T-helper 9 cell (primary cell): ENCODE results near the gene GPC5.
"Not testable (repeated sequence)": the region's sequence is repeated elsewhere in the genome, so short reads cannot be mapped to it uniquely, and the experiment has no call there.

Experiments used
- DNase-seq: peaks from one replicate; pipeline ENCODE4 v3.0.0-alpha.2; 2020
- total RNA-seq, 2 donors: gene quantifications; one replicate each; lab custom pipeline; 2026; lab: John Stamatoyannopoulos, UW

Gene GPC5
- total RNA-seq = 0.28 to 0.48 reads per million in 2 donors

DNA sequence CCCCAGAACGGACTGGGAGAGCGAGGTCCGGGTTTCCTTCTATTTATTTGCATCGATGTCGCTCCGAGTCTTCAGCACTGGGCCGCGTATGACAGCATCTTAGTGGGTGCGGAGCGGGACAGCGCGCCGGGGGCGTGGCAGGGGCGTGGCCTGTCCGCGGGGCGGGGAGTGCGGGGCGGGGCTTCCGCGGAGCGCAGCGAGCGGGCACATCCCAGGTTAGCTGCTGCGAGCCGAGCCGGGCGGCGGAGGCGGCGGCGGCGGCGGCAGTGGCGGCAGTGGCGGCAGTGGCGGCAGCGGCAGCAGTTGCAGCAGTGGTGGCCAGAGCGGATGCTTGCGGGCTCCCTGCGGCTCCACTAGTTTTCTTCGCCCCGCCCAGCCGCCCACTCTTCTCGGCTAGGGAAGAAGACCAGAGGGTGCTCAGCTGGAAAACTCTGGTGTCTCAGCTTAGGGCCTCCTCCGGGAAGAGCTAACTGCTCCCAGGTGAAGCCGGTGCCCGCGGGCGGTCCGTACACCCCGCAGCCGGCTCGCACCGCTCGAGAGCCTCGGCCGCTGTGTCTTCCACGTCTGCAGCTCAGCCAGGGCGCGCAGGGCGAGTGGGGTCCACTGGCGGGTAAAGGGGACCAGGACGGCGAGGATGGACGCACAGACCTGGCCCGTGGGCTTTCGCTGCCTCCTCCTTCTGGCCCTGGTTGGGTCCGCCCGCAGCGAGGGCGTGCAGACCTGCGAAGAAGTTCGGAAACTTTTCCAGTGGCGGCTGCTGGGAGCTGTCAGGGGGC, at the start of gene GPC5:
Gene GPC5 (plus strand): TSS at position 209 of the 776 bp plus-strand sequence.
- DNase-seq = peak; percentile 79

DNA sequence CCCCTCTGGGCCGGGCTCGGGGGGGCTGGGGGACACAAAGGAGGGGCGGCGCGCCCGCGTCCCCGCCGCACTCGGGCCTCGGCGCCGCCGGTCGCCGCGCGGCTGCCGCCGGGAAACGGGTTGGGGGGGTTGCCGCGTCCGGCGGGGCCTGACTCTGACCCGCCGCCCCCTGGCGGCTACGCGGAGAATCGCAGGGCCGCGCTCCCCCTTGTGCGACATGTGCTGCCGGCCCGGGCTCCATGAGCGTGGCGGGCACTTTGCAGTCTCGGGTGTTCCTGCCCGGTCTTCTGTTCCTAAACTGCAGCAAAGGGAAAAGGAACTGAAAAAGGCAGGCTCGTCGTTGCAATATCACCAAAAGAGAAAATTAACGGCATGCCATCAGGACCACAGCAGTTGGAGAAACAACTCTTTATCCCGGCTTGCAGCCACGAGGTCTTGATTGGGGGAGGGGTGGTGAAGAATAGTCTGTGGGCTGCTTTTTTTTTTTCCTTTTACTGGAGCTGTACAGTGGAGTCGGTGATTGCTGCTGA, 49.5 kb upstream of the GPC5 start:
- DNase-seq = peak; percentile 92

DNA sequence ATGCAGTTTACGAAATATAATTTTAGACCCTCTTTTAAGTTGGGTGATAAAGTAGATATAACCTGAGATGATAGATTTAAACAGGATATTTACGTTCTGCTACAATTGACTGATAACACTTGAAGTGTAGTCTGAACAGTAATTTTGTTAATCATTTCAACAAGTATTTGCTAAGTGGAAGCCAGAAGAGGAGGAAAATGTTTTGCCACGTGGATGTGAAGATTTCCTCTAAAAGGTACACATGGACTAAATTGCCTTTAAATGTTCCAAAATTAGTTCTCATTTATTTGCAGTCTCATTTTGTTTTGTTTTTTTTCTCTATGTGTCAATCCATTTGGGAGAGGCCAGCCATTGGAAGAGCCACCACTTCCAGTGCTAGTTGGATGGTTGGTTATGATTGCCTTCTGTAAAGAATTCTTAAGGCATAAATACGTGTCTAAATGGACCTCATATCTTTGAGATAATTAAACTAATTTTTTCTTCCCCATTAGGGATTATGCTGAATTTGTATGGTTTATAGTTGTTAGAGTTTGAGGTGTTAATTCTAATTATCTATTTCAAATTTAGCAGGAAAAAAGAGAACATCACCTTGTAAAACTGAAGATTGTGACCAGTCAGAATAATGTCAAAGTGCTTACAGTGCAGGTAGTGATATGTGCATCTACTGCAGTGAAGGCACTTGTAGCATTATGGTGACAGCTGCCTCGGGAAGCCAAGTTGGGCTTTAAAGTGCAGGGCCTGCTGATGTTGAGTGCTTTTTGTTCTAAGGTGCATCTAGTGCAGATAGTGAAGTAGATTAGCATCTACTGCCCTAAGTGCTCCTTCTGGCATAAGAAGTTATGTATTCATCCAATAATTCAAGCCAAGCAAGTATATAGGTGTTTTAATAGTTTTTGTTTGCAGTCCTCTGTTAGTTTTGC, 48.2 kb upstream of the GPC5 start:
- no peak for DNase-seq

DNA sequence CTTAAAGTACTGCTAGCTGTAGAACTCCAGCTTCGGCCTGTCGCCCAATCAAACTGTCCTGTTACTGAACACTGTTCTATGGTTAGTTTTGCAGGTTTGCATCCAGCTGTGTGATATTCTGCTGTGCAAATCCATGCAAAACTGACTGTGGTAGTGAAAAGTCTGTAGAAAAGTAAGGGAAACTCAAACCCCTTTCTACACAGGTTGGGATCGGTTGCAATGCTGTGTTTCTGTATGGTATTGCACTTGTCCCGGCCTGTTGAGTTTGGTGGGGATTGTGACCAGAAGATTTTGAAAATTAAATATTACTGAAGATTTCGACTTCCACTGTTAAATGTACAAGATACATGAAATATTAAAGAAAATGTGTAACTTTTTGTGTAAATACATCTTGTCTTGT, 47.3 kb upstream of the GPC5 start:
- DNase-seq = no peak

DNA sequence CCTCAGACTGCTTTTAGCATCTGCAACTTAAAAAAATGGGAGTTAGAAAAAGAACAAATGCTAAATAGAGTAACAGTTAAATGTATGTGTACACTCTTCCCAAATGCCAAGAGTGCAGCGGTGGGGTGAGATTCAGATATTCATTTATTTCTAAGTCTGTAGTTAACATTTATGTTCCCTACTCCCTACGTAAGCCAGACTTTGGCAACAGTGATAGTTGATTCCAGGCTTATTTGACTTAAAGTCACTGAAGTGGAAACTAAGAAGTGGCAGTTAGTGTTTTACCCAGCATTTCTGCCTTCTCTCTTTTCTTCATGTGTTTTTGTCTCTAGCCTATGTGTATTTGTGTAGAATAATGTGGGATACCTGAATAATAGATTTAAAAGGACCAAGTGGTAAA, 46.4 kb upstream of the GPC5 start:
- no peak for DNase-seq

DNA sequence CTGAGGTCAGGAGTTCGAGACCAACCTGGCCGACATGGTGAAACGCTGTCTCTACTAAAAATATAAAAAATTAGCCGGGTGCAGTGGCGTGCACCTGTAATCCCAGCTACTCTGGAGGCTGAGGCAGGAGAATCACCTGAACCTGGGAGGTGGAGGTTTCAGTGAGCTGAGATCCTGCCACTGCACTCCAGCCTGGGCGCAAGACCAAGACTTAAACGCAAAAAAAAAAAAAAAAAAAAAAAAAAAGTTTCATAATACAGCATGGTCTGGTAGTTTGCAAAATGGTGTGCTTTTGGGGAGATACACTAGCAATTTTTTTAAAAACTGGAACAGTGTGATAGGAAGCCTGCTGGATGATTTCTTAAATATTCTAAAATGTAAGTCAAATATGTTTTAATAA, 45.5 kb upstream of the GPC5 start:
- DNase-seq = not testable (repeated sequence)

DNA sequence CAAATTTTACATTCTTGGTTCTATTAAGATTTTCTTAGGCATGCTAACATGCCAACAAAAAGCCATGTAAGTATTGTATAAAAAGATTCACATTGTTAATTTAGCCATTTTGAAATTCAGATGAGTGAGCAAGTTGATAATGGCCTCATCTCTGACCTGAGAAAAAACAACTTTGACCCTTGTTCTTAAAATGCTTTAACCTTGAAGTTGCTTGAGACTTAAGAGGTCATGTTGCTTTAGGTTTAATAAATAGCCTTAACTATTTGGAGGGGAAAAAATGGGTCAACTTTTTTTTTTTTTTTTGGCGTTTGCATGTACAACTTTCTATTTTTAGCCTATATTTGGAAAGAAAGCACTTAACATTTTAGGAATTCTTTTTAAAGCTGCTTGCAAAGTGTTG, 44.9 kb upstream of the GPC5 start:
- DNase-seq = no peak

DNA sequence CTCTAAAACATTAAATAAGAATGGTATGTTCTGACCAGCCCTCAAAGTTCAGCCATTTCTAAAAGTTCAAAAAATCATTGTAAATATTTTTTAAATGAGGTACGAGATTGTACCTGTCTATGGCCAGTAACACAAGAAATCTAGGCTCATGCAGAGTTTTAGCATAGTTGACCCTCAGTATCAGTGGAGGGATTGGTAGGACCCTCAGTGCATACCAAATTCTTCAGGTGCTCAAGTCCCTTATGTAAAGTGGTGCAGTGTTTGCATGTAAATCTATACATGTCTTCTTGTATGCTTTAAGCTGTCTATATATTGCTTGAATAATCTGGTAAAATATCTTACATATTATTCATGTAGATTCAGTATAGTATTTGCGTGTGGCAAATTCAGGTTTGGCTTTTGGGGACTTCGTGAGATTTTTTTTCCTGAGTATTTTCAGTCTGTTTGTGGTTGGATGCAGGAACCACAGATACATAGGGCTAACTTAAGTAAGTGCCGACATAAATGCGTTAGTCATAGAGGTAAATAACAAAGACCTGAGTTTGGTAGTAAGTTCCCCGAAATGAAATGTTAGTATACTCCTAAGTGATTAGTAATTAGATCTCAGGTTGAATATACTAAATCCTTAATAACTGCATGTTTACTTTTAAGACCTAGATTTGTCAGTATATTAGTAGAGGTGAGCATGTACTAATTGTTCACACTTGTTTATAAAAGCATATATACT, 43.2 kb upstream of the GPC5 start:
- no peak for DNase-seq

DNA sequence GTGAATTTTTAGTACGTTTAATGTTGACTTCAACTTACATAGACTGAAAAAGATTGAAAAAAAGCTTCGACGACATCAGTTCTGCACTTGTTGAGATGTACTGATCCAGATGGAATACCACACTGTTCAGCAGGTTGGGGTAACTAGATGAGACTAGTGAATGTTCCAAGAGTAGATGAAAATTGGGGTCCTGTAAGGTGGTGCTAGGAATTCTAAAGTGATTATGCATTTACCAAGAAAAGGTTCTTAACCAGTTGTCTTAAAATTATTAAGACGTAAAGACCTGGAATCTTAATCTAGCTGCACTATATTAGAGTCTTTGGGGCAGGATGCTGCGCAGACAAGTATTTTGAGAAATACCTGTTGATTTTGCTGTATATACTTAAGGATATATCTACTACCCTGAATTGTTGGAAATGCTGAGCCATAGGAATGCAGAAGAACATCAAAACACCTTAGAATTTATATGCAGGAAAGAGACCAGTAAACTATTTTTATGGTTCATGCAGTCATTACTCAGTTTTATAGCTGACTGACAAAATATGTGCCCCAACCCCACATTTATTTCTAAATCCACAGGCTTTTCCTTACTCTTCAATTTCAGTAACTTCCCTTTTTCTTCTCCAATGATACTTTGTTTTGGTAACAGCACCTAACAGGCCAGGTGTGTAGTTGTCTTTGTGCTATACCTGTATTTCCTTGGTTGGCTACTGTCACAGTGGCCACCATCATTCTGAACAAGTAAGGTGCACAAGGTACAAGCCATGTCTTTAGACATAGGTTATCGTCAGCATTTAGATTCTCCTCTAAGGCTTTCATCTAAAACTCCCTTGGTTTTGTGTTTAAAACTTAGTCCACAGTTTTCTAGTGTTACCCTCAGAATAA, 42.4 kb upstream of the GPC5 start:
- no peak for DNase-seq

DNA sequence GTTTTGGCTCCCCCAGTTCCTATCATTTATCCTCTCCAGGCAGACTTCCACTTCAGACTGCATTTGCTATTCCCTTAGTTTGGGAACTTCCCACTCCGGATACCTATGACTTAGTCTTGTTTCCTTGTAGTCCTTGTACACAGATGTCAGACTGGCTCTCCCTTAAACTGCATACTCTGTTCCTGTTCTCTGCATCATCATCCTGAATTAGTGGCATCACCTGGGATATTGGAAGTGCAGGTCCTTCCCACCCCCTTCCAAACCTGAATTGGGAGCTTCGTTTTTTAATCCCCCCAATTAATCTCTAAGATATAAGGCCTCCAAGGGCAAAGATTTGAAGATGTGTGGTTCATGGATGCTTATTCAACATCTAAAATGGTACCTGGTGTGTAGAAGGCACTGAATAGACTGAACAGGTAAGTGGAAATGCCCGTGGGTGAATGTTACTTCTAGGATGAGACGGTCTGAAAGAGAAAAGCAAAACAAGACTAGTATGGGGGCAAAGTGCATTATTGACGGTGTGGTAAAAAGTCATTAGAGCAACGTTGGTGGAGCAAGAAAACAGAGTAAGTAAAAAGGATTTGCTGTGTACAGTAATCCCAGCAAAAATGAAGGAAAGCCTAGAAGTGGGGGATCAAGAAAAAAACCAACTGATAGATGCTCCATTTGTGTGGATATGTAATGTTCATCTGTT, 41.4 kb upstream of the GPC5 start:
- no peak for DNase-seq

DNA sequence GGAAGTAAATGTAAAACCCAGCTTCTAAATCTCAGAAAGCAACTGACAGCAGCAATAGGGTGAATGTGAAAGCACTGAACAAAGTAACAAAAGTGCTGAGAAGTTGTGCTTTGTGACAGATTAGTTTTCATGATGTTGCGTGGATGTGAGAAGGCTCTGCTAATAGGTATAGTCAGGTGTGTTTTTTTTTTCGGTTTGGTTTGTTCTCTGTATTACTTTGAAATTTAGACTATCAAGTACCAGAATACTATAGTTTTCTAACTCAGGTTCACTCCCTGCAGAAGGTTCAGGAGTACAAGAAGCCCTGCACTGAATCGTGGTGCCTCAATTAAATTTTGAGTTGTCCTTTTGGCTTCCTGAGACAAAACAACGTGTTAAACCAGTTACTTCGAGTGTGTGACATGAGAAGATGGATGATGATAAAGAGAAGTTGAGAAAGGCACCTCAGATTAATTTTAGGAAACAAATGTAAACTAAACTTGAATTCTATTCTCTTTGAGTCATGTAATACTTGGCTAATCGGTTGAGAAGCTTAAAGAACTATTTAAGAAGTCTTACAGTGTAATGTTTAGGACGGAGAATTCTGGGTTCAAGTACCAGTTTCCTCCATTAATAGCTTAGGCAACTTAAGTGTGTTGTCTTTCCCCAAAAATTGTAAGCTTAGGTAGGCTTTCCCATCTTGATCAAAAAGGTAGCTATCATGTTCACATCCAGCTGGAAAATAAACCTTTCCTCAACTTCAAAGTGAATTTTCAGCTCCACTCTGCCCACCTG, 40.6 kb upstream of the GPC5 start:
- no peak for DNase-seq

DNA sequence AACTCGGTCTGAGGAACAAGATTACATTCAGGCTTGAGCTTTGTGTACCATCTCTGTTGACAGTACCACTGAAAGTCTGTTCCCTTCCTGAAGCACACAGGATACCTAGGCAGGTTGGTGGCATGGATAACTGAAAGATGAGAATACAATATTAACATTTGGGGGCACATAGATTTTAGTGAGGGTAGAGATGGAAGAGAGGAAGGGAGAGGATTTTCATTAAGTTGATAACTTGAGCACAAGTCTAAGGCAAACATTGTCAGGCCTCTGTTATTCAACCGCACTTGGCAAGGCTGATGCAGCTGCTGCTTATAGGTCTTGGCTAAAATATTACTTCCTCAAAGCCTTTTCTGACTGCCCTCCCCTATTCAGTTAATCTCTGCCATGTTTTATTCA, 40.0 kb upstream of the GPC5 start:
- DNase-seq = no peak

DNA sequence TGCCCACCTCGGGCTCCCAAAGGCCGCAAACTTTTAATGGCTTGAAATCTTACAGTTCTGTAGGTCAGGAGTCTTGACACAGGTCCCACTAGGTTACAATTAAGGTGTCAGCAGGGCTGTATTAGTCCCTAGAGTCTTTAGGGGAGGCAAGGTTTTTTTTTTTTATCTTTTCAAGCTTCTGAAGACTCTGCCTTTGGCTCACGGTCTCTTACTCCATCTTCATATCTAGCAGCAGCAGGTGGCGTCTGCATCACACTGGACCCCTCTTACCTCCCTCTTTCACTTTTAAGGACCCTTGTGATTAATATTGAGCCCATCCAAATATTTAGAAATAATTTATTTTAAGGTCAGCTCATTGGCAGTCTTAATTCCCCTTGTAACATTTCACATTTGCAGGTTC, 39.3 kb upstream of the GPC5 start:
- DNase-seq = no peak

DNA sequence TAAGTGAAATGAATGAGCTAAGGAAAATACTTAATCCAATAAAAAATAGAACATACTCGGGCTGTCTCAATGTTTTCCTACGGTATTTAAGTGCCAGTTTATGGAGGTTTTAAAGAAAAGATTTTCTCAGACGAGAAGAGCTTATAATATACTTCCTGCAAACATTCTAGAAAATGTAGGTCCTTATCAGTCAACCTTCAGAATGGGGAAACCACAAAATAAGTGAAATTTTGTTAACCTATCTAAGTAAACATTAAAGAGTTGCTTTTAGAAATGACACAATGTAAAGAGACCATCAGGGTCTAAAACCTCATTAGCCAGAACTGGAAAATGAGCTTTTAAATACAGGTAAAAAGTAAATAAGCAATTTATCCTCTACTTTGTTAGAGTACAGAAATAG, 38.8 kb upstream of the GPC5 start:
- no peak for DNase-seq

DNA sequence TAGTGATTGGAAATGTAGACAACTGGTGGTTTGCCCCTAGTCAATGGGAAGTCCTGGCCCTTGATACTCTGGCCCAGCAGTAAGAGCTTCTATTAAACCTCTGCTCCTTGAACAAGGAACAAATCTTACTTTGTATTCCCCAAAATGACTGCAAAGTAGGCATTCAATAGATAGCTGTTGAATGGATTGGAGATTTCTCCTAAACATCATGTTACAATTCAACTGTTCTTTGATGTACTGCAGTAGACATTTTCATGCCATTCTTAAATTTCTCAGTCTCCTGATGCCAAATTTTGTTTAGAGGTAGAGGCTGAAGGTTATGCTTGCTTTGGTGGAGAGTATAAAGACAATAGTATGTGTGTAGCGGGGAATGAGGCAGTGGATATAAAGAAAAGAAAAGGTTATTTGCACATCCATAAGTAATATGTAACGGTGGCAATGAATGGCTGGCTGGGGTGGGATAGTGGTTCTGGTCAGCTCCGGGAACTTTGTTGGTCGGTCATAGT, 38.1 kb upstream of the GPC5 start:
- DNase-seq = no peak

DNA sequence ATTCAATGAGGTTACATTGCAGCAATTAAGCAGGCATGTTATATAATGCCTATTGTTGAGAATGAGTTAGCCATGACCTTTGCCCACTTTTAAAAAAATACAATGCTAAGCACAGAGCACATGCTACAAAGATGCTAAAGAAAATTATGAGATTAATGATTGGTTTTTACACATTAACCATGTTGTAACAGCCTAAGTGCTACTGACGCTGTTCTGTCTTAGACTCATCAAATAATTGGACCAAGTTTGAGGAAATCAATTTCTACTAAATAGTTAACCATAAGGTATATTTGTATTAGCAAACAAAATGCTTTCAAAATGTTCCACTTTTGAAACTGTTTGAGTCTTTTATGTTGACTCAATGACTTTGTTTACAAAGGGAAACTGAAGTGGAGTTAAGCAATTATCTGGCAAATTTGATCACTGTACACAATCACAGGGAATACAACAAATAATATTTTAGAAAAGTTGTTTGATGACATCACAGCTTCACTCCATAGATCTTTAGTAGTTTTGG, 36.6 kb upstream of the GPC5 start:
- no peak for DNase-seq

DNA sequence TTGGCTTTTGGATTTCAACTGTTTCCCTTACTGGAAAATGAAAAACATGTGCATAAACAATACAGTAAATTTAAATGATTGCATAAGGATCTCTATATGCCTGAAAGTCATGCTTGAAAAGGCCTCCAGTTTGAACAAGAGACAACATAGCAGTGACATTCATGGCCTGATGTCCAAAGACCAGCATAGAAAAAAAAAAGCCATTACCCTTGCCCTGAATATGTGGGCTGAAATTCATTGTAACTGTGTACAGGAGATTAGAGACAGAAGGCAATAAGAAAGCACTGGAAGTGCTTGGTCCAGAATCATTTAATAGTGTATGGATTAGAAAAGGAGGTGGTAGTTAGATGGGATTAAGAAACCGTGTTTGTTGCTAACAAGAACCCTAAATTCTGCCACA, 35.5 kb upstream of the GPC5 start:
- no peak for DNase-seq

DNA sequence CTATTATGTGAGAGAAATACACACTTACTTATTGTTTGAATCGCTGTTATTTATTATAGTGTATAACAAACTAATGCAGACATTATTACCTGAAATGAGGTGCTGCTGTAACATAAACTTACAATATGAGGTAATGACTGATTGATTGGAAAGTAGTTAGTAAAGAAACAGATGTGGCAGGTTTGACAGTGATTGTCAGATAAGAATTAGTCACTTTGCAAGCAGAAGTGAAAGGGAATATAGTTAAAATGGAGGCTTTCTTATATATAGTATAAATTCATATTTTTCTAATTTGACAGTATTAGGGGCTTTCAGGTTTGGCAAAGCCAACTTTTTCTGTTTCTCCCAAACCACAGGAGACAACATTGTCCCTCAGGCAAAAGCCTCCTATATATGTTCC, 30.3 kb upstream of the GPC5 start:
- no peak for DNase-seq

DNA sequence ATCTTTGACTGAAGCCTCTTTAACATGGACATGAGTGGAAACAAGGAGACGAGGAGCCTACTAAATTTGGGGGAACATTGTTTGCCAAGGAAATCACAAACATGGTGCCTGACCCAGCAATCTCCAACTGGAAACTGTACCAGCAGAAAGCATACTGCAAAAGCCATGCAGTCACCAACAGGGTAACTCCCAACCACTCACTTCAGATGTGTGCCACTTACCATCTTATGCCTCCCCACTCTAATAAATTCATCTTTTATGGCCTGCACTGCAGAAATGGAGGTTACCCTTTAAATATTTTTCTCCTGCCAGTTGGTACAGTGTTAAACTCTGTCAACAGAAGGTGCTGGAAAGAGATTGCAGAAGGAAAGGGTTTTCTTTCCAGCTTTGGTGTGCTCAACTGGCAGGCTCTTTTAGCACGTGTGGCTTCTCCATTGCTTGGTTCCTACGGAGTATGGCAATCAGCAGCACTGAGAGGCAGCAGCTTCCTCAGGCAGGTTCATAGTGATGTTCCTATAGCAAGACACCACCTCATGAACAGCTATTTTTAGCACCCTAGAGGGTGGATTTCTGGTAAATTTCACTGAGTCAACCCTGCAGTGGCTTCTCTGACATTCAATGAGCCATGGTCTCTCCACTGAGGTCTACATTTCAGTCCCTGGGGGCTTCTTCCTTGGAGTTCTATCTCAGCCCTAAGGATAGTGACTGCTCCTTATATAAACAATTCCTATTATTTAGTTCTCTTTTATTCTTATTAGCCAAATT, 29.6 kb upstream of the GPC5 start:
- DNase-seq = no peak
